Endometrium (tissue), 2 donors: ENCODE results near the gene LRRFIP1.
"Not testable (repeated sequence)": the region's sequence is repeated elsewhere in the genome, so short reads cannot be mapped to it uniquely, and the experiment has no call there.

ENCODE experiments used
- FAIRE-seq: peaks from 2 replicates; lab custom pipeline; 2012; peaks lifted over from hg19 to GRCh38; lab: Jason Lieb, UNC
- donor health status: control.
- donor health status: control.

The LRRFIP1 gene, protein sequence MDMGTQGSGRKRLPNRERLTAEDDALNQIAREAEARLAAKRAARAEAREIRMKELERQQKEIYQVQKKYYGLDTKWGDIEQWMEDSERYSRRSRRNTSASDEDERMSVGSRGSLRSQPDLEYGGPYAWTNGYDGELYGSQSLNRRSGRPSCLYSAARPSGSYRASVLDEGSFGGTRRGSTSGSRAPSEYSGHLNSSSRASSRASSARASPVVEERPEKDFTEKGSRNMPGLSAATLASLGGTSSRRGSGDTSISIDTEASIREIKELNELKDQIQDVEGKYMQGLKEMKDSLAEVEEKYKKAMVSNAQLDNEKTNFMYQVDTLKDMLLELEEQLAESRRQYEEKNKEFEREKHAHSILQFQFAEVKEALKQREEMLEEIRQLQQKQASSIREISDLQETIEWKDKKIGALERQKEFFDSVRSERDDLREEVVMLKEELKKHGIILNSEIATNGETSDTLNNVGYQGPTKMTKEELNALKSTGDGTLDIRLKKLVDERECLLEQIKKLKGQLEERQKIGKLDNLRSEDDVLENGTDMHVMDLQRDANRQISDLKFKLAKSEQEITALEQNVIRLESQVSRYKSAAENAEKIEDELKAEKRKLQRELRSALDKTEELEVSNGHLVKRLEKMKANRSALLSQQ

DNA sequence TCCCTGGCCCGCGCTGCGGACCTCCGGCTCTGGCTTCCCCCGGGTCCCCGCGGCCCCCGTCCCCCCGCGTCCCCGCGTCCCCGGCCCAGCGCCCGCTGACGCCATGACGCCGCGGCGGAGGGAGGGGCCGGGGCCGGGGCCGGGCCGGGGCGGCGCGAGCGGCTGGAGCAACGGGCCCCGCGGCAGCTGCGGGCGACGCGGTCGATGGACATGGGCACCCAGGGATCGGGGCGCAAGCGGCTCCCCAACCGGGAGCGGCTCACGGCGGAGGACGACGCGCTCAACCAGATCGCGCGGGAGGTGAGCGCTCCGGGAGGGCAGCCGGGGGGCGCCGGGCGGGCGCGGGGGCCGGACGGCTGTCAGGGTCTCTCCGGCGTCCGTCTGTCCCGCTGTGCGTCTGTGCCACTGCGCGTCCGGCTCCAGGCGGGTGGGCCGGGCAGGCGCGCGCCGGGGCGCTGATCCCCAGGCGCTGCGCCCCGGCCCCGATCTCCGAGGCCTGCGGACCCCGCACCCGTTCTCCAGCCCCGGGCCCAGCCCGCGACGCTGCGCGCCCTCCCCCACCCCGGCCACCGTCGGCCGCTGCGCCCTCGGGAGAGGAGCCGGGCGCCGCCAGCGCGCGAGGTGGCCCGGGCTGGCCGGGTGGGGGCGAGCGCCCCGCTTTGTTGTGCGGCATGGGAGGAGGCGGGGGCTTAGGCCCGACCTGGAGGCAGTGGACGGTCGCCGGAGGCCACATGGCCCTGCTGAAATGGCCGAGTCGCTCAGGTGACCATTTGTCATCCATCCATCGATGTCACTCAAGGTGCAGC is at the start of gene LRRFIP1:
LRRFIP1 (plus strand) TSS at position 147 of the 806 bp plus-strand sequence; CDS start at position 205, 58 bp downstream.
- FAIRE-seq = no peak

DNA sequence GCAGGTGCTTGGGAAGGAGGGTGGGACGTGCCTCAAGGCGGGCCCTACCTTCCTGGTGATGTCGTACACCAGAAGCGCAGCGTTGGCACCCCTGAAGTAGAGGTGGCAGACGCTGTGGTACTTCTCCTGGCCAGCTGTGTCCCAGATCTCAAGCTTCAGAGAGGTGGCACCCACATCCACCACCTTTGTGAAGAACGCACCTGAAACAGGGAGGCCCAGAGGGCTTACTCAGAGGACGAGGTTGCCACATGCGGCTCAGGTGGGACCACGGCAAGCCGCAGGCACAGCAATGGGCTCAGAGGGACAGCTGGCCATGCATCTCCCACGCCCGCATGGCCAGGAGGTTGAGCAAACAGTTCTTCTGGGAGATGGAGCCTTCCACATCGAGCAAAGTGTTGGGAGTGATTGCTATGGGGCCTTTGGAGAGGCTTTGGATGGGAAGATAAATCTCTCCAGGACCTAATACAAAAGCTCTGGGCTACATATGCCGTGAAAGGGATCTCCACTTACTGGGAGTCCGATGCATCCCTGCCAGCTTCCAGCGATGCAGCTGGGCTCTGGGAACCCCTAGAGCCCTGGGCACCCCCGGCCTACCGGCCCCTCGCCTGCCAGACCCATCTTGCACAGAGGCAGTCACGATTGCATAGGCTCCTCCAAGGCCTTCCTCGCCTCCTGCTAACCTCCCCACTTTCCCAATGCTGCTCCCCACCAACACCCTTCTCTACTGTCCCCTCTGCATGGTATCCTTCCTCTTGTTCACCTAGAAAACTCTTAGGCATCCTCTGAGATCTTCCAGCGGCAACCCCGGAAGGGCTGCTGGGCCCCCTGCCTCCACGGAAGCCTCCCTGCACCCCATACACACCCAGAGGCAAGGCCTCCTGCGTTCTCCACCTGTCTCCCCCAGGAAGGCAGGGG is 49.2 kb upstream of the LRRFIP1 start:
- FAIRE-seq = no peak

DNA sequence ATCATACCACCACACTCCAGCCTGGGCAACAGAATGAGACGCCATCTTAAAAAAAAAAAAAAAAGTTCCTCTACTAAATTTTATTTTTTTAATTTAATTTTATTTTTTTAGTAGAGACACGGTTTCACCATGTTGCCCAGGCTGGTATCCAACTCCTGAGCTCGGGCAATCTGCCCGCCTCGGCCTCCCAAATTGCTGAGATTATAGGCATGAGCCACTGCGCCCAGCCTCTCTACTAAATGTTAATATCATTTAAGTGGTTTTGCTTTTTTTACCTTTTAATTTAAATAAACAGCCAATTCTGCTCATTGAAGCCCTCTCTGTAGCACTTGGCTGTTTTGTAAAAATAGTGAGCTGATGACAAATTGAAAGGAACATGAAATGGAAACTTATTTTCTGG is 46.1 kb upstream of the LRRFIP1 start:
- no peak for FAIRE-seq

DNA sequence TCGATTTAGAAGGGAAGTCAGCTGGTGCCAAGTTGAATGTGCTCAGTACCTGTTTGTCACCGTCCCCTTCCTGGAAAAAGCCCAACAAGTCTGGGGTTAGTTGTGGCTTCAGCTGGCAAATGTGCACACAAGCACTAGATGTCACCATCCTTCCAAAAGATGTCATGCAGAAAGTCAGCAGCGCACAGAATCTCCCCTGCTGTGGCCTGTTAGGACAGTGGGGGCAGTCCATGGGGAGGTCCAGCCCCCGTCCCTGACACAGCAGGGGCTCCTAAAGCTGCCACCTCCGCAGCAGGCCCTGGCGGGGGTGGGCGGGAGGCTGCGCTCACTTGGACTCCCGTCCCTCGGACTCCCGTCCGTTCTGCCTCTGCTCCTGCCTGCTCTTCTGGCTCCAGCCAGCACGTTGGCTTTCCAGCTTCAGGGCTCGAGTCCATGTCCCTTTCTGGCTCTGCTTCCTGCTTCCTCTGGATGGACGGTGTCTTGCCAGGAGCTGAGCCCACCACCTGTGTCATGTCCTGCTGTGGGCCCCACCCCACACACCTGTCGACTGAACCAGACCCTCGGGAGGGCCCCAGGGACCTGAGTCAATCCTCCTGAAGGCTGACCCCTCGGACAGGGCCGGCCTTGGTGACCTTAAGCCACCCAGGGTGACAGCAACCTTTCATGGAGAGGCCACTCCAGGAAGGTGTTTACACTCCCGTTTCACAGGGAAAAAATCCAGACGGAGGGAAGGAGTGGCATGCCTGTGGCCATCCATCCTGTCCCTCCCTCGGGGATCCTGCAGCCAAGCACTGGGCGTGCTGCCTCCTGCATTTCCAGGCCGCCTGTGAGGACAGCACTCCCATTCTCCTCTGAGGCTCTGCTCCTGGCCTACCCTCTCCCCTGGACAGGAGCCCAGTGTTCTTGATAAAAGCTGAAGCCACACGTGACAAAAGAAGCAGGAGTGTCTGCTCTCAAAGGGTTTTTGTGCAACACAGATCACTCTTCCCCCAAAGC is 45.3 kb upstream of the LRRFIP1 start:
- no peak for FAIRE-seq

DNA sequence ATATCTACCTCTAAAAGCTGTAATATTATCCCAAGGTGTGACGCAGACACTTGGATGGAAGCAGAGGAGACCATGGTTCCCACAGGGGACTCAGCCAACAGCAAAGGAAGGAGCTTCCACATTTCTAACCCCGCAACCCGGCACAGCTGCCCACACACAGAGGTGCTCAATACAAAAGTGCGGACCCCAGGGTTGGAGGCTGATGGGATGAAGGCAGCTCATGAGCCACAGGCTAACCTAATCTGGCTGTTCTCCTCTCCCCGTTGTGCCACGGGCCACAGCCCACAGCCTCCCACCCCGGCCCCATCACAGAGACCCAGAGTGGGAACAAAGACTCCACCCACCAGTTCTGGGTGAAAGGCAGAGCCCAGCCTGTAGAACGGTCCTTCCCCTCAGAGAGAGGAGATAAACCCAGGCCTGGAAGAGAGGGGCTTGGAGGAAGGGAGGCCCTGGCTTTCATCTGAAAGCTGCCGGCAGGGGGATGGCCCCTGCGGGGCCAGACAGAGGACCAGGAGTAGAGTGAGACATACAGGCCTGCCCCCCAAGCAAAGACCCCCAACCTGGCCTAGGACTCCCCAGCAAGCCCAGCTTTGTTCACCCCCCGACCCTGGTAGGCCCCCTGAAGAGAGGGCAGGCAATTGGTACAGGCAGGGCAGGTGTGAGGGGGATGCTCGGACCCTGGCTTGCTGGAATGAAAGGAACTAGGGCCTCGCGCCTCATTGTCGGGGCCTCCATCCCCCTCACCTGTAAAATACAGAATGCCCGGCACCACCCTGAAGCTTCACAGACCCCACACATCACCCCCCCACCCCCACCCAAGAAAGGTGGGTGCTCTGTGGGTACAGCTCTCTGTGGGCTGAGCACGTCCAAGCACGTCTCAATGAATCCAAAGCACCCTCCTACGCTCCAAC is 43.7 kb upstream of the LRRFIP1 start:
- FAIRE-seq = no peak

DNA sequence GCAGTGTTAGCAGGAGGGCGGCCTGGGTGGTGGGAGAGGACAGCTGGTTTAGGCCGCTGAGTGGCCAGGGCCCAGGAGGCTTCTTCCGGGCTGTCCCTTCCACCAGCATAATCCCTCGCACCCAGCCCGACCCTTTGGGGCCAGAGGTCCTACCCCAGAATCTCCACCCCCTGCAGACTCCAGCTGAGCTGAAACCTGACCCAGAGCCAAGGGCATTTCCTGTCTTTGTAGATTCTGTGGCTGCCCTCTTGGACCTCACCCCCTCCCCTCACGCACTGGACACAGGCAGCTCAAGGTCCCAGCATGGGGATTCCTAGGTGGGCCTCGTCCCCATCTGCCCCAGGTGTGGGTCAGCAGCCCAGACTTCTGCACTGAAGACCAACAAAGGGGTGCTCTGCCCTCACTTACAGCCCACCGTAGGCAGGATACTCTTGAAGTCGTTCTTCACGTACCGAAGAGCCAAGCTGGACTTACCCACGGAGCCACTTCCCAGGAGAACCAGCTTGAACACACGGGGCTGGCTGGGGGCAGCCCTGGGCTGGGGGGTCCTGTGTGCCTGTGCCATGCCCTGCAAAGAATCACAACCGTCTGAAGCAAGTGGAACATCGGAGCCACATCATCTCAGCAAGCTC is 41.7 kb upstream of the LRRFIP1 start:
- FAIRE-seq = no peak

DNA sequence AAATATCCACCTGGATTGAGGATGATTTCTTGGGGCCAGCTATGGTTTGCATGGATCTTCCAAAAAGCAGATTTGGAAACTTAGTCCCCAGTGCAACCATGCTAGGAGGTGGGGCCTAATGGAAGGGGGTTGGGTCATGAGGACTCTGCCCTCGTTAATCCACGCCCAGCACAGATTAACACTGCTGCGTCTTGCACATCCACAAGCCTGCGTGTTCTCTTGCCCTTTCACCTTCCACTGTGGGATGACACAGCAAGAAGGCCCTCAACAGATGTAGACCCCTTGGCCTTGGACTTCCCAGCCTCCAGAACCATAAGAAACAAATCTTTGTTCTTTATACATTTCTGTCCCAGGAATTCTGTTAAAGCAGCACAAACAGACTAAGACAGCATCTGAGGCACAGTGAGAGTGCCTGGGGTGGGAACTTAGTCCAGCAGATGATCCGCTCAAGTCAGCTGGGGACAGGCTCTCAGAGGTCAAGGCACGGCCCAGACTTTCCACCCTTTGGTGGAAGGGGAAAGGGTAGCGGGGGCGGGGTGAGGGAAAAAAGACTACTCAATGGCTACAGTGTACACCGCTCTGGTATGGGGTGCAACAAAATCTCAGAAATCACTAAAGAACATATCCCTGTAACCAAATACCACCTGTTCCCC is 39.2 kb upstream of the LRRFIP1 start:
- no peak for FAIRE-seq

DNA sequence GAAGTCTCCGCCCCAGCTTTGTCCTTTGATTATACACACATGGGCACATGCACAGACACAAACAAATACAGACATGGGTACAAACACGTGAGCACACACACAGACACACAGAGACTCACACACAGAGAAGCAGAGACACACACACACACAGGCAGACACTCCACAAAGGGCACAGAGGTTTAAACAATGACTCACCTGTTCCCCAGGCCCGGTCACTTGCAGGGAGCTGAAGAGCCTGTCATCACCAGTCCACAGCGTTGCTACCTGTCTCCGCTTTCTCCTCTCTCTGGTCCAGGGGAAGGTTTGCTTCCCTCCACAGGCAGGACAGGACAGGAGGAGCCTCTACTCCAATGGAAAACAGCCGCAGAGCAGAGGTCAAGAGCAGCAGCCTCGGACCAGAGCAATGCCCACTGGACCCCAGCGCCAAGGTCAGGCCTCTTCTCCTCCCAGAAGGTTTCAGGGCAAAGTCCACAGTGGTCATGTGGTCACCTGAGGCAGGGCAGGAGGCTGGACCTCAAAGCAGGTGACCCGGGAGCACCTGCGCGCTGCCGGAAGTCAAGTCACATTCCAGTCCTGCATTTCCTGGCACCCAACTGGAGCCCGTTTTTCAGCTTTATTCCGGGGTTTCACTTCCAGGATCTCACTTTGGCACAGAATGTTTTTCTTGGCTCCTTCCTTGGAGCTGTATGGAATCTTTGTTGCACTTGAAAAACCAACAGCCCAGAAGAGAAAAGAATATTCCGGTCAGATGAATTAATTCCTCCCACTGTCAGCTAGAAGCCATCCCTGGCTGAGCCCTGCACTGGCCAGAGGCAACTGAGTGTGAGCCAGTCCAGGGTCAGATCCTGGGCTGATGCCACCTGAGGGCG is 36.9 kb upstream of the LRRFIP1 start, which contains the start of gene RAB17:
RAB17 (minus strand) TSS at position 463 of the 869 bp plus-strand sequence. CDS start 4,580 bp downstream, outside the sequence.
- FAIRE-seq = no peak

DNA sequence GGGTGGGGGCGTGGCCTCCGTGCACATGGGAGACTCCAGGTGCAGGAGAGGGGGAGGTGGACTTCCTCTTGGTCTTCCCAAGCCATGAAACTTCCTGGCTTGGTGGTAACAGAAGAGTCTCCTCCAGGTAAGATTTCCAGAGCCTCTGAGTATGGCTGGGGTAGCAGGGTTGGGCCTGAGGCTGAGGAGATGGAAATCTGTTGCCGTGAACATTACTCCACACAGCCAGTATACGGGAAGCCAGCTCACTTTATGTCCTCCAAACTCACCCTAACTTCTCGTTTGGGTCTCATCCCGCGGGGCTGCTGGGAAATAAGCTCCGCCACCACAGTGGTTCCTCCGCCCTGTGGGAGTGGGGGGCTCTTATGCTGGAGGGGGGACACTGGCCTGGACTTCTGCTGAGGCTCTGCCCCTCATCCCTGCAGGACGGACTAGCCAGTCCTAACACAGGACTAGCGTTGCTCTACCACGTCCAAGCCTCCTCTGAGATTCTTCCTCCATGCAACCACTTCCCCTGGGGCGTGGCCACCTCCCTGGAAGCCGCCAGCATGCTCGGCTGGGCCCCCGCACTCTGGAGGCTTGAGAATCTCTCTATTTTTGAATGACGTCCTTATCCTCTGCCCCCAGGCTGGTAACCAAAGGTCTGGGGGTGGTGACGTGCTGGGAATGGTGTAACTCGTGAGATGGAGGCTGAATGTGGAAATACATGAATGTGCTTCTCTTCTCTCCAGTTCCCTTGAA is 36.1 kb upstream of the LRRFIP1 start:
- no peak for FAIRE-seq

DNA sequence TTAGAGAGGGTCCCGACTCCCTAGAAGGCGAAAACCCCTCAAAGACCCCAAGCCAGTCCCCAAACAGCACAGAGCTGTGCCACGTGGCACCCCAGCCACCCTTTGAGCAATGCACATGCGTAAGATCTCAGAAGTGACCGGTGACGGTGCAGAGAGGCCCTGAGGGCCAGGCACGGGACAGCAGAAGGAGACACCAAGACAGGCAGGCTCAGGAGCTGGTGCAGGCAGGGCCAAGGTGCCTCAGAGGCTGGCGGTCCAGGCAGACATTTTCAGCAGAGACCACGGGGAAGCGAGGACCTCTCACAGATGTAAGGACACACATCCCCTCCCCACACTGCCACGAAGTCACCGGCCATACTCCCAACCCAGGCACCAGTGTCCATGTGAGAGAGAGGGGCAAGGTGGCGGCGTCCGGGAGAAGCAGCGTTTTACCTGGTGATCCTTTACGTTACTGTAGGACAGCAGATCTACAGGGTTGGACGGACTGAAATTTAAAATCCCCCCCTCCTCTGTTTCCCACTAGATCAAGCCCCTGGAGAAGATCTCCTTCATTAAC is 34.9 kb upstream of the LRRFIP1 start:
- FAIRE-seq = no peak

DNA sequence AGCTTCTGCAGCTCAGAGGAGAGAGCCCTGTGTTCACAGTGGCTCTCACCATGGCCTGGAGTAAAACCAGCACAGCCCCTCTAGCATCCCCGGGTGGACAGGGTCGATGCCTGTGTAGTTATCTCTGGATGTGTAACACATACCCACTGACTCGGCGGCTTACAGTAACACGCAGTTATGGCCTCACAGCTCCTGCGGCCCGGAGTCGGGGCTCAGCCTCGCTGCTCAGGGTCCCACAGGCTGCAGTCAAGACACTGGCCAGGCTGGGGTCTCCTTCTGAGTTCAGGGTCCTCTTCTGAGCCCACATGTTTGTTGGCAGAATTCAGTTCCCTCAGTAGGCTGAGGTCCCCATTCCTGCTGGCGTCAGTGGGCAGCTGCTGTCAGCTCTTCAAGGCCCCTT is 34.4 kb upstream of the LRRFIP1 start:
- no peak for FAIRE-seq

DNA sequence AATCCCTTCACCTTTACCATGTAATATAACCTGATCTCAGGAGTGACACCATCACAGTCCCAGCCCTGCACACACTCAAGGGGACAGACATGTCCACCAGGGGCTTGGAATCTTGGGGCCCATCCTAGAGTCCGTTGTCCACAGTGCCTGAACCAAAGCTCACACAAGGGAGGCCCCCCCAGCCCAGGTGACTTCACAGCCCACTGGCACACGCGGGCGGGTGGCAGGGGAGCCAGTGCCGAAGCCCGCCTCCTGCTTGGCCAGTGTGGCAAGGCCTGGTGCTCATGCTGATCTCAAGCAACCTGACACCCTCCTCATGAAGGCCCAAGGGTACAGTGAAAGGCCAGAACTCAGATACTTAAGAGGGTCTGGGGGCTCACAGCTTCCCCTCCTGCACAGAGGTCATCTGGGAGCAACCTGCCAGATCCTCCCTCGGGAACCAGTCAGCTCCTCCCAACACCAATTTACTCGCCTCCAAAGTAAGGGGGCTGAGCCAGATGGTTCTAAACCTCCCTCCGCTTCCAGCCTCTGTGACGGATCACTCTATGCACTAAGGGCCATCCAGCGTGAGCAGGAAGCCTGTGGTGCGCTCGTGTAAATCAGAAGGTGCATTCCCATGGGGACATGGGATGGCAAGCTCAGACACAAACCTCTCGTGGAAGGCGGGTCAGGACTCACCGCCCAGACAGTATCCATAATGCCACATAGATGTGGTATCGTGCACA is 33.6 kb upstream of the LRRFIP1 start:
- FAIRE-seq = no peak

DNA sequence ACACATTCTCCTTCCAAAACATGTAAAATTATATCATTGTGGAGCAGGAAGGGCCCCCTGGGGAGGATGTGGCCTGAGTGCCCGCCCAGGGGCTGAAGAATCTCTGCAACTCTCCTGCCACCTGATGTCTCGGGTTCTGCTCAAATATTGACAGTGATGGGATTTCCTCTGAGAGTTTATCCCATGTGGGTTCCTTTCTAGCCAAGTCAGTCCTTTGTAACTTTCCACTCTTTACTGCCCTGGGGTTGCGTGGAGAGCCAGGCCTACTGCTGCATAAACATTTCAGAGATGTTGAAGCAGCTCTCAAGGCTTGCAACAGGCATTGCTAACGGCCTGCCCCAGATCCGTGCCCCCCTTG is 32.9 kb upstream of the LRRFIP1 start:
- no peak for FAIRE-seq

DNA sequence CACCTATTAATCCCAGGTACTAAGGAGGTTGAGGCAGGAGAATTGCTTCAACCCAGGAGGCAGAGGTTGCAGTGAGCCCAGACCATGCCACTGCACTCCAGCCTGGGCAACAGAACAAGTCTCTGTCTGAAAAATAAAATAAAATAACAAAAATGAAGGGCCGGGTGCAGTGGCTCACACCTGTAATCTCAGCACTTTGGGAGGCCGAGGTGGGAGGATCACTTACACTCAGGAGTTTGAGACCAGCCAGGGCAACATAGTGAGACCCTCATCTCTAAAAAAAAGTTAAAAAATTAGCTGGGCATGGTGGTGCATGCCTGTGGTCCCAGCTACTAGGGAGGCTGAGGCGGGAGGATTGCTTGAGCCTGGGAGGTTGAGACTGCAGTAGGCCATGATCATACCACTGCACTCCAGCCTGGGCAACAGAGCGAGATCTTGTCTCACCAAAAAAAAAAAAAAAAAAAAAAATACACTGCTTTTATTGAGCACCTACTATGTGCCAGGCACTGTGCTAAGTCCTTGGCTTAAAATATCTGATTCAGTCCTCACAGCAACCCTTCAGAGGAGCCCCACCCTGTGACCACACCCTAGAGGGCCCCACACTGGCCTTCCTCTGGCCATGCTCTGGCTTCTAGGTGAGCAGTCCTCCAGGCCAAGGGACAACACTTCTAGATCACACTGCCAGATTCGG is 31.4 kb upstream of the LRRFIP1 start:
- FAIRE-seq = not testable (repeated sequence)
